Activated T-cell treated with anti-CD3 and anti-CD28 coated beads, Interleukin-2, amount 50 U/mL, for 4 hours (primary cell): ENCODE data around the gene HLCS. TPM values are rescaled to one million over a fixed set of nuclear protein-coding genes. Genes with fewer than 3 reads are reported as not detected.
A peak's percentile ranks its signal among the peaks of the same experiment; 100 is the strongest.

Experiments used
- ATAC-seq, 2 donors: fragments of 200-7000 bp; cut with Tn5 transposase; one replicate each; pipeline ENCODE4 v1.10.0; 2021
- DNase-seq: peaks from one replicate; pipeline ENCODE4 v3.0.0-alpha.2; 2020
- H3K27me3 Mint-ChIP-seq: one replicate; pipeline ENCODE4 v1.8.0; 2021; ENCODE audit warnings: low read depth, mixed read lengths
- H3K36me3 Mint-ChIP-seq: one replicate; pipeline ENCODE4 v1.8.0; 2022; ENCODE audit warnings: mixed read lengths; ENCODE audit not compliant: insufficient read depth
- H3K4me1 Mint-ChIP-seq: one replicate; pipeline ENCODE4 v1.8.0; 2021; ENCODE audit warnings: low read depth, mixed read lengths
- H3K4me3 Mint-ChIP-seq: one replicate; pipeline ENCODE4 v1.8.0; 2021; ENCODE audit warnings: mild to moderate bottlenecking, moderate library complexity, mixed read lengths
- H3K9me3 Mint-ChIP-seq: one replicate; pipeline ENCODE4 v1.8.0; 2021; ENCODE audit warnings: mixed read lengths
- total RNA-seq, 3 donors: library from RNA; stranded (reverse); gene quantifications; one replicate each; pipeline ENCODE4 v1.2.1, GENCODE V29; 2021

Gene HLCS
- total RNA-seq, 3 donors from 2014 or later, result 7.1 to 8.6 (median 8.3) TPM

DNA sequence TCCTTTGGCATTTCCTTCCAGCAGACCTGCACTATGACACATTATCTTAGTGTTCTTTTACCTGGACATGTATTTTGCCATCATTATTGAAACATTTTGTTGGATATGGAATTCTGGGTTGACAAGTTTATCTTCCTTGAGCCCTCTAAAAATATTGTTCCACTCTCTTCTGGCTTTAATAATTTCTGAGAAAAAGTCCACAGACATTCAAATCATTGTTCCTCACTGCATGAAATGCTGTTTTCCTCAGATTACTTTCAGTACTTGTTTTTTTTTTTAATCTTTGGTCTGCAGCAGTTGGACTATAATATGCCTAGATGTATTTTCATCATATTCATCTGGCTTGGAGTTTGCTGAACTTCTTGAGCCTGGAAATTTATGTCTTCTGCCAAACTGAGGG is 88.7 kb downstream of the HLCS start:
- H3K9me3 Mint-ChIP-seq, result peaks cover 10% of the 10 kb centered on the region
- no peak for DNase-seq
- H3K4me3 Mint-ChIP-seq, result no peak overlapping the region
- no peaks in the 10 kb centered on the region for H3K4me1 Mint-ChIP-seq
- no peaks in the 10 kb centered on the region for H3K27me3 Mint-ChIP-seq
- no peak for ATAC-seq
- H3K36me3 Mint-ChIP-seq, result peaks cover 21% of the 10 kb centered on the region

DNA sequence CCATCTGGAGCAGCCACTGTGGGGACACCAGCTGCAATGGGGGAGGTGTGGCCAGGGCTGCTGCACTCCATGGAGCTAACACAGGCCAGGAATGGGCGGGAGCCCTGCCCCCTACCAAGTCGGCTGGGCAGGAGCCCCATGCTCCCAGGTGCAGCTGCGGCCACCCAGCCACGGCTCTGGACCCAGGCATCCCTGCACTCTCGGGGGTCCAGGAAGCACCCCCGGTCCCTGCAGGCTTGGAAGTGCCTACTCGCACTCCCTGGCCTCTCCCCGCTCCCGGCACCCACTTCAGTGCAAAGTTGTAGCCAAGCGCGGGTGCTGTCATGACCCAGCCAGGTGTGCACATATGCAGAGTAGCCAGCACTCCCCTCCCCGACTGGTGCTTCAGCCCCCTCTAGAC is 91.8 kb downstream of the HLCS start:
- H3K36me3 Mint-ChIP-seq, result peaks cover 17% of the 10 kb centered on the region
- ATAC-seq (no peak), DNase-seq (no peak)
- H3K4me3 Mint-ChIP-seq, result no peak overlapping the region
- H3K9me3 Mint-ChIP-seq, result peaks cover 7% of the 10 kb centered on the region
- no peaks in the 10 kb centered on the region for H3K4me1 Mint-ChIP-seq
- no peaks in the 10 kb centered on the region for H3K27me3 Mint-ChIP-seq

DNA sequence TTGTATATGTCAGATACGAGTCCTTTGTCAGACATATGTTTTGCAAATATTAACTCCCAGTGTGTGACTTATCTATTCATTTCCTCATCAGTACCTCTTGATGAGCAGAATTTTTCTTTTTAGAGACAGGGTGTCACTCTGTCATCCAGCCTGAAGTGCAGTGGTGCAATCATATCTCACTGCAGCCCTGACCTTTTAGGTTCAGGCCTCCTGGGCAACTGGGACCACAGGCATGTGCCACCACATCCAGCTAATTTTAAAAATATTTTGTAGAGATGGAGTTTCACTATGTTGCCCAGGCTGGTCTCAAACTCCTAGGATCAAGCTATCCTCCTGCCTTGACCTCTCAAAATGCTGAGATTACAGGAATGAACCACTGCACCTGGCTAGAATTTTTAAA is 93.0 kb downstream of the HLCS start:
- Mint-ChIP-seq H3K4me1 (no peaks in the 10 kb centered on the region), H3K9me3 (peaks cover 7% of the 10 kb centered on the region), H3K4me3 (no peak overlapping the region), H3K27me3 (no peaks in the 10 kb centered on the region), H3K36me3 (peaks cover 17% of the 10 kb centered on the region)
- ATAC-seq (no peak), DNase-seq (no peak)

DNA sequence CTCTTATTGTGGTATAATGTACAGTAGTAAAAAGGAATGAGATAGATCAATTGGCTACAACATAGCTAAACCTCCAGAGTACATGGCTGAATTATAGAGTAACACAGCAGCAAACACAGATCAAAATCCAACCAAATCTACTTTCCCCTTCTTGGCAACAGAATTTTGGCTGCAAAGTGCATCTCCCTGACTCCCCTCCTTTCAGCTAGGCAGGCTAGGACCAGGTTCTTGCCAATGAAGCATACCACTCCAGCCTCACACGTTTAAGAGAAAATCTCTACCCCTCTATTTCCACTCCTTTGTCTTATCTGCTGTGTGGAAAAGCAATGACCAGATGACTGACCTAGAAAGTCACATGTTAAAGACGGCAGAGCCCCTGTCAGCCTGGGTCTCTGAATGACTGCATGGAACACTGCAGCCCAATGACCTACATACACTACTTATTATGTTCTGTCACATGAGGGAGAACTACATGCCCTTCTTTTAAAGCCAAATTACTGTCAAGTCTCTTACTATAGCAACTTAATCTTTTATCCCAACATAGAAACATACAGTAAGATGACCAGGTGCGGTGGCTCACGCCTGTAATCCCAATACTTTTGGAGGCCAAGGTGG is 99.1 kb downstream of the HLCS start:
- no peak for ATAC-seq
- H3K9me3 Mint-ChIP-seq, result no peaks in the 10 kb centered on the region
- no peaks in the 10 kb centered on the region for H3K27me3 Mint-ChIP-seq
- H3K4me1 Mint-ChIP-seq, result peaks cover 4% of the 10 kb centered on the region
- H3K36me3 Mint-ChIP-seq, result peaks cover 1% of the 10 kb centered on the region
- no peak for DNase-seq
- no peak overlapping the region for H3K4me3 Mint-ChIP-seq

DNA sequence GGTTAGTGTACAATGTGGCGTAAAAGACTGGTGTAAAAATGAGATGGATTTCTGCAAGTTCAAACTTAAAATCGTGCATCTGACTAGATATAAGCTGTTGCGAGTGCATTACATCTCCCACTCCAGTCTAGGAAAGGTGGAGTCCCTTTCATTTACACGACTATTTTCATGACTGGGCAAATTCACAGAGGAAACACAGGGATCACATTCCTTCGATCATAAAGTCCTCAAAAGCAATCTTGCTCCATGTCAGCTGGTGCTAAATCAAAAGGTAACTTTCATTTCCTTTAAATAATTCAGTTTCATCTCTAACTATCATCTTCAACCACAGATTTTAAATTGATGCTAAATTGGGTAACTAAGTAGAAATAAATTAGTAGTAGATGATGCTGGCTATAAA is 100.0 kb downstream of the HLCS start:
- Mint-ChIP-seq H3K4me3 (no peak overlapping the region), H3K4me1 (peaks cover 4% of the 10 kb centered on the region), H3K27me3 (no peaks in the 10 kb centered on the region), H3K36me3 (peaks cover 6% of the 10 kb centered on the region), H3K9me3 (no peaks in the 10 kb centered on the region)
- ATAC-seq, result no peak
- DNase-seq, result no peak

DNA sequence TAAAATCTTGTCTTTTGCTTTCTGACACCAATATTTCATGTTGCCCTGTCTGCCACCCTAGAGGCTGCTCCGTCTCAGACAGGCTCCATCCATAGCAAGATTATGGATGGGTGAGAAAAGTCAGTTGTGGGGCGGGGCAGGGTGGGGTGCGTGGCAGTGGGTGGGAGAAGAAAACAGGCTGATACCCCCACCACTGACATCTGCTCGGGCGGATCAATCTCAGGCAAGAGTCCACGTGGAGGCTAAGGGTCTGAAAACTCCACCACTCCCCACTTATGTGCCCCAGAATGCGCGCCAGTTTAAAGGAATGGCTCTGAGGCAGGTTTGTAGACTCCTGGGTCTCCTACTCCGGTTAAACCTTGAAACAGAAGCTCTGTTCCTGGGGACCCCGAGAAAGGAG is 101.5 kb downstream of the HLCS start:
- no peak overlapping the region for H3K4me3 Mint-ChIP-seq
- no peaks in the 10 kb centered on the region for H3K27me3 Mint-ChIP-seq
- ATAC-seq, result no peak
- peaks cover 12% of the 10 kb centered on the region for H3K4me1 Mint-ChIP-seq
- no peak for DNase-seq
- peaks cover 6% of the 10 kb centered on the region for H3K36me3 Mint-ChIP-seq
- H3K9me3 Mint-ChIP-seq, result no peaks in the 10 kb centered on the region

DNA sequence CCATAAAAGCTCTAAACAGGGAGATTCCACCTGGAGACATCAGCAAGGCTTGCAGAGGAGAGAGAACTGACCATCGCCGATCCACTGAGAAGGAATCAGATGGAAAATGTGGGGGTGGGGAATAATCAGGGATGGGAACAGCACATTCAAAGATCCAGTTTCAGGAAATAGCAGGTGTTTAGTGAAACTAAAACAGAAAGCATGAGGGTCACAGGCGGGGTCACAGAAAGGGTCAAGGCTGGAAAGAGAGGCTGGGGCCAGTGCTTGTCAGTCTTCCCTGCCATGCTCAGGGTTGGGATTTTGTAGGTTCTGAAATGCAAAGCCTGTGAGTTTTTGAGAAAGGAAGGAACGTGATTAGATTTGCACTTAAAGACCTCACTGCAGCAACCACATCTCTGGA is 103.2 kb downstream of the HLCS start:
- Mint-ChIP-seq H3K36me3 (peaks cover 6% of the 10 kb centered on the region), H3K27me3 (no peaks in the 10 kb centered on the region), H3K4me1 (peaks cover 17% of the 10 kb centered on the region), H3K9me3 (no peaks in the 10 kb centered on the region), H3K4me3 (no peak overlapping the region)
- ATAC-seq (no peak), DNase-seq (no peak)

DNA sequence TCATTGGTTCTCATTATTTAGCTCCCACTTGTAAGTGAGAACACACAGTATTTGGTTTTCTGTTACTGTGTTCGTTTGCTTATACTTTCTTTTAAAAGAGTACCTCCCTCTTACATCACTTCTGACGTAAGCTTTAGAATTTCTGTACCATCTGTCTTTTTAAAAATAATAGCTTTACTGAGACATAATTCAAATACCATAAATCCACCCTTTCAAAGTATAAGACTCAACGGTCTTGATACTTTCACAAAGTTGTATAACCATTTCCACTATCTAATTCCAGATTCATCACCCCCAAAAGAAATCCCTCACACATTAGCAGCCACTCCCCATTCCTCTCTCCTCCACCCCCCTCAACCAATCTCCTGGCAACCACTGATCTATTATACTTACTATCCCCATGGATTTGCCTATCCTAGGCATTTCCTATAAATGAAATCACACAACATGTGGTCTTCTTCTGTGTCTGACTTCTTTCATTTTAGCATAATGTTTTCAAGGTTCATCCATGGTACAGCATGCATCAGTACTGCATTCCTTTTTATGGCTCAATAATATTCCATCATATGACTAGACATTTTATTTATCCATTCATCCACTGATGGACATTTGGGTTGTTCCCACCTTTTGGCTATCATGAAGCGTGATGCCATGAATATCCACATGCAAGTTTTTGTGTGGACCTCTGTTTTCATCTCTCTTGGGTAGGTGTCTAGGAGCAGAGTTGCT is 104.7 kb downstream of the HLCS start:
- H3K36me3 Mint-ChIP-seq, result peaks cover 6% of the 10 kb centered on the region
- no peaks in the 10 kb centered on the region for H3K27me3 Mint-ChIP-seq
- no peak for DNase-seq
- no peak for ATAC-seq
- peaks cover 13% of the 10 kb centered on the region for H3K4me1 Mint-ChIP-seq
- no peaks in the 10 kb centered on the region for H3K9me3 Mint-ChIP-seq
- no peak overlapping the region for H3K4me3 Mint-ChIP-seq

DNA sequence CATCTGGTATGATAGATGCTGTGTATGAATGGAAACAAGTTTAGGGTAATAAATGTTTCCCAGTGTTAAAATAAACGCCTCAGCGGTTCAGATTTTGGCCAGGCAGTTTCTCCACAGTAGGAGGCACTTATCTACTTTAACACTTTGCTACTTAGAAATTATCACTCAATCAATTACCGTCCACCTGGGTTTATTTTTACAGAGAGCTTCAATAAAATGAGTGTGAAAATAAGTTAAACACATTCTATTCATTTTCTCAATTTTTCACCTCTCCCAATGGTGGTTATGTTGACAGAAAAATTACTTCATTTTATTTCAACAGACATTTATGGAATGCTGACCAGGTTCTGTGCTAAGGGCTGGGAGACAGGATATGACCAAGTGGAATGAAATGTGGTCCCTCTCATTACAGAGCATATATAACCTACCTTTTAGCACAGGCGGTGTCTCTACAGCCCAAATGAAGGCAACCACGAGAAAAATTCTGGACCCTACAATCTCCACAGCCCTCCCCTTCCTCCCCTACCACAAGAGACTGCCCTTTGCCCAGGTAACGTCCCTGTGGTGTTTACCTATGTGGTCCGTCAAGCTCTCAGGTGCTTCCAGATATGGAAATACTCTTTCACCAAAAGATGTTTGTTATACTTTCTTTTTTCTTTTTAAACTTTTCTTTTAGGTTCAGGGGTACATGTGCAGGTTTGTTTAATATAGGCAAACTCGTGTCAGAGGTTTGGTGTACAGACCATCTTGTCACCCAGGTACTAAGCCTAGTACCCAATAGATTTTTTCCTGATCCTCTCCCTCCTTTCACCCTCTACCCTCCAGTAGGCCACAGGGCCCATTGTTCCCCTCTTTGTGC is 105.5 kb downstream of the HLCS start:
- Mint-ChIP-seq H3K27me3 (no peaks in the 10 kb centered on the region), H3K4me1 (peaks cover 15% of the 10 kb centered on the region)

DNA sequence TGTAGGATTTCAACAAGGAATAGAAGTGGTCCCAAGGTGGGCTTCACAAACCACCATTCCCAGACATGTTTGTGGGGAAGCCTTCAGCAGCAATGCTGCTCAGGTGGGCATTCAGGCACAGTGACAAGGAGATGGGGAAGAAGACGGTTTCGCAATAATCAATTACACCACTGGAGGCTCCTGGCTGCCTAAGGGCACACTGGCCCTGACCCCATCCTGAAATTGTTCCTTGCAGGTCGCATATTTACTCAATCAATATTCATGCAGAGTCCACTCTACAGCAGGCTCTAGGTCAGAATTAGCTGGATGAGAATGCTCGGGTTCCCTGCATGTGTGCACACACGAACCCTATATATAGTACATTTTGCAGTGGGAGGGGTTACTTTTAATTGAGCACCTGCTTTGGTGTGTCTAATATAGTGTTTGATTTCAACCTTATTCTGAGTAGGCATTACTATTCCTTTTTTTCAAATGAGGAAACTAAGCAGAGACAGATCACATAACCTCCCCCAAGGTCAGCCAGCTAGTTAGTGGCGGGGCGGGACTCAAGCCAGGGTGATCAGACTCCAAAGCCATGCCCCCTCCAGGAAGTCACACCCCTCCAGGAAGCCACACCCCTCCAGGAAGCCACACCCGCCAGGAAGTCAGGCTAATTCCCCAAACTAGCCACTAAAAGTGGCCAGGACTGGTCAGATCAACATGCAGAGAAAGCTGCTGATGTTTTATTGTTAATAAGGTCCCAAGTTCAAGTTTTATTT is 106.5 kb downstream of the HLCS start:
- H3K4me3 Mint-ChIP-seq, result no peak overlapping the region
- no peak for DNase-seq
- H3K9me3 Mint-ChIP-seq, result no peaks in the 10 kb centered on the region
- peaks cover 10% of the 10 kb centered on the region for H3K36me3 Mint-ChIP-seq
- peak in 1 of 2 donors; percentile 51 for ATAC-seq
- no peaks in the 10 kb centered on the region for H3K27me3 Mint-ChIP-seq
- H3K4me1 Mint-ChIP-seq, result peaks cover 15% of the 10 kb centered on the region

More for the DNA sequence above, 105.5 kb downstream of the HLCS start:
- ATAC-seq, result no peak
- Mint-ChIP-seq H3K9me3 (no peaks in the 10 kb centered on the region), H3K36me3 (peaks cover 10% of the 10 kb centered on the region), H3K4me3 (no peak overlapping the region)
- DNase-seq, result no peak

DNA sequence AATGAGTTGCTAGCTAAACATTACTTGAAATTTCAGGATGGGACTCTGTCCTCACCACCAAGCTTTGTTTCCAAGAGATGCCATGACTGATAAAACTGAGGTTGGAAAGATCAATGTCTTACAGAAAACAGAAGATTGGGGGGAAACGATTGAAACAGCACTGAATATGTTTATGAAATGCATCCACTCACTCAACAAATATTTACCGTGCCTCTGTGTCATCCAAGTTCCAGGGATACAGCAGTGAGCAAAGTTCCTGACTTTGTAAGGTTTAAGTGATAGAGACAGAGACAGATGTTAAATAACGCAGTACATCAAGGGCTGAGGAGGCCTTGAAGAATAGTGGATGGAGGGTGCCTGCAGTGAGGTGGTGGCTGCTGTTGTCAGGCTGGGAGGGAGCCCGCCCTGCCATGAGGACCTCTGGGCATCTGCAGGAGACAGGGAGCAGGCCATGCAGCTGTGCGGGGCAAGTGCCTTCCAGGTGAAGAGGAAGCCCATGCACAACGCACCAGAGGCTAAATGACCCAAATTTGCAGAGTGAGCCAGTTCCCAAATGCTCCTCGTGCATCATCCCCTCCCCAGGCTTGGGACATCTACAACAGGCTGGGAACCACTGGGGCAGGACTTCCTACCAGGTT is 108.0 kb downstream of the HLCS start:
- Mint-ChIP-seq H3K4me3 (no peak overlapping the region), H3K9me3 (no peaks in the 10 kb centered on the region), H3K36me3 (peaks cover 10% of the 10 kb centered on the region), H3K4me1 (peaks cover 15% of the 10 kb centered on the region), H3K27me3 (no peaks in the 10 kb centered on the region)
- ATAC-seq (no peak), DNase-seq (no peak)

DNA sequence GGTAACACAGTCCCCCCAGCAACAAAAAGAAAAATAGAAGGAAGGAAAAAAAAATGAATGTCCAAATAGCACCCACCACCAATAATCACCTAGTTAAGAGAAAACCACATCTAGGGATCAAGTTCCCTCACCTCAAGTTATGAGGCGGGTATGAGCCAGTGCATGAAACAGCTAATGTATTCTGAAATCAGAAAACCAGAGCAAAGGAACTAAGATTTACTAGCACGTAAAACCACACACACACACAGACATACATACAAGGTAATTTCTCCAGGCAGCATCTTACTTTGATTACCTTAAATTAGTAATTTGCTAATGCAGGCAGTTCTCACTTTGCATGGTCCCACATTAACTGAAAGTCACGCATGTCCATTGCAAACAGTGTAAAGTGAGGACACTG is 109.8 kb downstream of the HLCS start:
- ATAC-seq, result no peak
- Mint-ChIP-seq H3K9me3 (no peaks in the 10 kb centered on the region), H3K4me3 (no peak overlapping the region), H3K36me3 (peaks cover 4% of the 10 kb centered on the region), H3K27me3 (no peaks in the 10 kb centered on the region), H3K4me1 (peaks cover 21% of the 10 kb centered on the region)
- DNase-seq, result no peak

DNA sequence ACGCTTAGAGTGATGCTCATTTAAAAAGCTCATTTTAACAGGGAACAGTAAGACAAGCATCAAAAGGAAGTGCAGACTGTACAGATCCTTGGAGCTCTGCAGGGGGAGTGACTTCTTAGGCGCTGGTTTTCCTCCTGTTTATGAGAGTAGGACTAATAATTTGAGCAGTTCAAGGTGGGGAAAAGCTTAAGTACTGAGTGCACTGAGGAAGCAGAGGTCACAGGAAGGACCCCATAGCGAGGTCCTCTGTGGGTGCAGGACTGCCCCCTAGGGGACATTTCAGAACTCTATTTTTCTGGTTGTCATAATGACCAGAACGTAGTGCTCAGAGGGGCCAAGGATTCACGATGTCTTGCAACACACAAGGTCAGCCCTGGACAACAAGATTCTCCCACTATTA is 112.1 kb downstream of the HLCS start:
- Mint-ChIP-seq H3K36me3 (peaks cover 4% of the 10 kb centered on the region), H3K4me1 (peaks cover 8% of the 10 kb centered on the region), H3K9me3 (no peaks in the 10 kb centered on the region), H3K27me3 (no peaks in the 10 kb centered on the region), H3K4me3 (no peak overlapping the region)
- ATAC-seq (no peak), DNase-seq (no peak)

DNA sequence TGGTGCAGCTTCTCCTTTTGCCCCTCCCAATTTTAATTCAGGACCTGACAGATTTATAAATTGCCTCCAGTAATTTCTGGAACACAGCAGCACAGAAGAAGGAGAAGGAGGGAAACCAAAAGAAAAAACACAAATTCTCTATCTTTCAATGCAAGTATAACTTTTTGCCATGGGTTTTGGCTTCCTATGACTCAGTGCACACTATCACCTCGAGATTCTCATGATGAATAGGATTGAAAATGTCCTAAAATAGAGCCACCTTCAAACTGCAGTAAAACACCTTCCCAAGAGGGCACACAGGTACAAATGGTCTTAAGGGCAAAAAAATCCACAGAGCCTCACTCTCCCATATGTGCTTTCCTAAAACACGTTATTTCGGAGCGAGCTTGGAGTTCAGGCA is 113.6 kb downstream of the HLCS start:
- ATAC-seq (peak; percentile 48), DNase-seq (no peak)
- peaks cover 4% of the 10 kb centered on the region for H3K36me3 Mint-ChIP-seq
- no peak overlapping the region for H3K4me3 Mint-ChIP-seq
- H3K27me3 Mint-ChIP-seq, result no peaks in the 10 kb centered on the region
- H3K9me3 Mint-ChIP-seq, result no peaks in the 10 kb centered on the region
- H3K4me1 Mint-ChIP-seq, result peaks cover 8% of the 10 kb centered on the region
